PC-3 (cell line): ENCODE data around the gene PRDX3. TPM values are rescaled to one million over a fixed set of nuclear protein-coding genes. Genes with fewer than 3 reads are reported as not detected.
A peak's percentile ranks its signal among the peaks of the same experiment; 100 is the strongest.
"Not testable (repeated sequence)": the region's sequence is repeated elsewhere in the genome, so short reads cannot be mapped to it uniquely, and the experiment has no call there.

Experiments
- ATAC-seq: fragments of 200-7000 bp; cut with Tn5 transposase; 2 replicates; pipeline ENCODE4 v1.9.1; 2020; ENCODE audit warnings: mild to moderate bottlenecking, moderate library complexity
- BruUV-seq: library from RNA; stranded (reverse); fragments of 400-500 nt; replicated peaks from 2 replicates; lab custom pipeline; 2021; lab: Mats Ljungman, UMichigan
- CTCF ChIA-PET: fragments of 300-600 bp; sonication (Branson Sonifier 250); formaldehyde crosslinking; loops from one replicate; lab custom pipeline; 2022; ENCODE audit warnings: antibody characterized with exemption; lab: Charles Lee
- POLR2A ChIA-PET: fragments of 300-600 bp; sonication (Branson Sonifier 250); formaldehyde crosslinking; loops from one replicate; lab custom pipeline; 2022; ENCODE audit warnings: antibody characterized with exemption; ENCODE audit not compliant: unreplicated experiment; lab: Charles Lee
- DNase-seq: peaks from one replicate; pipeline ENCODE4 v3.0.0-alpha.2; 2015
- H2AFZ ChIP-seq: fragments of 300-600 bp; sonication (generic); 2 replicates; pipeline ENCODE4 v1.6.0; 2016; ENCODE audit warnings: antibody characterized with exemption, low read length
- H3F3A ChIP-seq: fragments of 300-600 bp; sonication (generic); one replicate; pipeline ENCODE4 v1.6.0; 2017; ENCODE audit warnings: antibody characterized with exemption, low read length, control low read depth, mild to moderate bottlenecking; ENCODE audit not compliant: unreplicated experiment
- H3K27ac ChIP-seq: fragments of 300-600 bp; sonication (generic); 2 replicates; pipeline ENCODE4 v1.5.1; 2016; ENCODE audit warnings: mild to moderate bottlenecking, low read length
- H3K27me3 ChIP-seq: fragments of 300-600 bp; sonication (generic); 2 replicates; pipeline ENCODE4 v1.6.1; 2016; ENCODE audit warnings: low read length, mixed read lengths
- H3K36me3 ChIP-seq: fragments of 300-600 bp; sonication (generic); 2 replicates; pipeline ENCODE4 v1.6.1; 2016; ENCODE audit warnings: low read depth, mixed run types, low read length, mixed read lengths
- H3K4me1 ChIP-seq: fragments of 300-600 bp; sonication (generic); 2 replicates; pipeline ENCODE4 v1.5.1; 2016; ENCODE audit warnings: low read length; ENCODE audit not compliant: insufficient read depth
- H3K4me2 ChIP-seq: fragments of 300-600 bp; sonication (generic); 2 replicates; pipeline ENCODE4 v1.6.0; 2016; ENCODE audit warnings: low read length
- H3K4me3 ChIP-seq: fragments of 300-600 bp; sonication (generic); 2 replicates; pipeline ENCODE4 v1.5.1; 2016; ENCODE audit warnings: mild to moderate bottlenecking, low read length, mixed read lengths
- H3K79me2 ChIP-seq: fragments of 300-600 bp; sonication (generic); 2 replicates; pipeline ENCODE4 v1.6.1; 2017; ENCODE audit warnings: low read length, mixed read lengths
- H3K9ac ChIP-seq: fragments of 300-600 bp; sonication (generic); 2 replicates; pipeline ENCODE4 v1.6.0; 2016; ENCODE audit warnings: mild to moderate bottlenecking, low read length
- H3K9me2 ChIP-seq: fragments of 300-600 bp; sonication (generic); replicated peaks from 2 replicates; pipeline ENCODE4 v1.6.1; 2016; ENCODE audit warnings: mixed run types, low read length, mixed read lengths
- H3K9me3 ChIP-seq: fragments of 300-600 bp; sonication (generic); 2 replicates; pipeline ENCODE4 v1.6.1; 2016; ENCODE audit warnings: low read length, mixed read lengths
- H4K20me1 ChIP-seq: fragments of 300-600 bp; sonication (generic); 2 replicates; pipeline ENCODE4 v1.6.1; 2016; ENCODE audit warnings: low read length, mixed read lengths
- CTCF ChIP-seq: fragments of 300-600 bp; sonication (generic); conservative IDR thresholded peaks from 2 replicates; pipeline ENCODE4 v1.5.1; 2017; ENCODE audit warnings: antibody characterized with exemption, low read depth, mild to moderate bottlenecking, low read length
- EZH2 ChIP-seq: fragments of 300-600 bp; sonication (generic); IDR thresholded peaks from one replicate; pipeline ENCODE4 v1.6.1; 2017; ENCODE audit warnings: antibody characterized with exemption, mild to moderate bottlenecking, low read length; ENCODE audit not compliant: unreplicated experiment
- EZH2phosphoT487 ChIP-seq: fragments of 300-600 bp; sonication (generic); IDR thresholded peaks from 2 replicates; pipeline ENCODE4 v1.6.1; 2018; ENCODE audit warnings: mild to moderate bottlenecking, antibody characterized with exemption, low read length, borderline replicate concordance
- intact Hi-C: fragments of 100-400 bp; cut with micrococcal nuclease; formaldehyde crosslinking; loops from 2 replicates; pipeline ENCODE4 v1.9.0; 2023
- total RNA-seq: library from RNA; depleted of rRNA; stranded (reverse); fragments of >200 nt; gene quantifications from 2 replicates; pipeline ENCODE4 v1.2.3, GENCODE V29; 2014

Gene PRDX3
- total RNA-seq, 1 experiment from 2014 or later, result 153 TPM

DNA sequence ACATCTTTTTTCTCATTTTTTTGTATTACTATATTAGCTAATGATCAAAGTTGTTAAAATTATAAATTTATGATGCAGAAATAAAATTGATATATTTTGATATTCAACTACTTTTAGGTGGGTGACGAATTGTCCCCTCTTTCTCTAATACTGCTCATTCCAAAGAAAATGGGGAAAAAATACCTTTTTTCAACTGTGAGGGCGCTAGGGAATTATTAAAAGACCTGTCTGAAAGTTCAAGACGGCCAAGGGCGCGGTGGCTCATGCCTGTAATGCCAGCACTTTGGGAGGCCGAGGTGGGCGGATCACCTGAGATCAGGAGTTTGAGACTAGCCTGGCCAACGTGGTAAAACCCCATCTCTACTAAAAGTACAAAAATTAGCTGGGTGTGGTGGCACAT, 40.7 kb downstream of the PRDX3 start:
- H3K4me1 ChIP-seq, H3K9me2 ChIP-seq, H3K27ac ChIP-seq, H3F3A ChIP-seq, H3K36me3 ChIP-seq, H3K4me3 ChIP-seq, H3K27me3 ChIP-seq, BruUV-seq, ATAC-seq, POLR2A ChIA-PET, H3K9me3 ChIP-seq, H2AFZ ChIP-seq, H3K9ac ChIP-seq, H3K79me2 ChIP-seq, DNase-seq, intact Hi-C loops, H4K20me1 ChIP-seq, H3K4me2 ChIP-seq: not testable (repeated sequence)
- TF ChIP-seq CTCF, result peak; percentile 7; the same call in 1 of the 2 replicates
- CTCF ChIA-PET, result interaction anchor here (0.7 kb wide), 1 partner anchor 352 kb away, joined by 8 read pairs; no protein-coding TSS in a partner anchor

- no peak for TF ChIP-seq CTCF
- no peak for TF ChIP-seq EZH2
- TF ChIP-seq EZH2phosphoT487, result no peak
- no peak for DNase-seq
These were observed 42.5 kb downstream of the PRDX3 start for GRCh38 chr10:119136084-119136483.

GRCh38 chr10:119135513-119135881, 43.1 kb downstream of the PRDX3 start:
- Histone ChIP-seq H3K27ac (no peak overlapping the region), H3K36me3 (no peaks in the 10 kb centered on the region; the same call in 1 of the 2 replicates), H3K4me3 (no peak overlapping the region), H3K4me1 (no peaks in the 10 kb centered on the region), H3K4me2 (no peak overlapping the region), H3K9ac (no peak overlapping the region), H3K9me3 (no peaks in the 10 kb centered on the region), H3F3A (no peaks in the 10 kb centered on the region), H3K79me2 (no peaks in the 10 kb centered on the region), H2AFZ (no peak overlapping the region), H3K27me3 (no peaks in the 10 kb centered on the region), H4K20me1 (no peaks in the 10 kb centered on the region), H3K9me2 (no peaks in the 10 kb centered on the region)
- no TSS peak for BruUV-seq
- ChIA-PET POLR2A (no interaction called here), CTCF (no interaction called here)
- intact Hi-C loops, result no loop called here
- DNase-seq, result no peak
- TF ChIP-seq EZH2phosphoT487 (no peak), EZH2 (no peak), CTCF (no peak)
- ATAC-seq, result no peak

More at GRCh38 chr10:119136084-119136483, 42.5 kb downstream of the PRDX3 start:
- no peak overlapping the region for H2AFZ ChIP-seq
- H3K9me2 ChIP-seq, result no peaks in the 10 kb centered on the region
- no peak overlapping the region for H3K4me3 ChIP-seq
- H3K79me2 ChIP-seq, result no peaks in the 10 kb centered on the region
- no peaks in the 10 kb centered on the region for H4K20me1 ChIP-seq
- intact Hi-C loops, result no loop called here
- BruUV-seq, result no TSS peak
- CTCF ChIA-PET, result no interaction called here
- H3K4me2 ChIP-seq, result no peak overlapping the region
- no peak overlapping the region for H3K9ac ChIP-seq
- no peaks in the 10 kb centered on the region; the same call in 1 of the 2 replicates for H3K36me3 ChIP-seq
- no peaks in the 10 kb centered on the region for H3K9me3 ChIP-seq
- H3K27ac ChIP-seq, result no peak overlapping the region
- no peaks in the 10 kb centered on the region for H3K4me1 ChIP-seq
- no peaks in the 10 kb centered on the region for H3F3A ChIP-seq
- ATAC-seq, result no peak
- no peaks in the 10 kb centered on the region for H3K27me3 ChIP-seq
- POLR2A ChIA-PET, result no interaction called here
